ENCODE results near the gene JUND. TPM values are rescaled to one million over a fixed set of nuclear protein-coding genes. Genes with fewer than 3 reads are reported as not detected.

JUND gene
- total RNA-seq, 4 donors from 2014 or later: 629 to 753 (median 680) TPM

GRCh38 chr19:18310118-18310909 lies 28.9 kb upstream of the JUND start:
- peak in 2 of 3 donors; percentile 92 to 94 for DNase-seq
- Histone ChIP-seq H3K36me3 (peaks cover 0 to 35% (median 0%) of the 10 kb centered on the region in 3 donors), H3K4me3 (no peak overlapping the region), H3K4me1 (peaks cover 15 to 42% (median 16%) of the 10 kb centered on the region in 4 donors), H3K27ac (peak overlapping the region in 3 of 4 donors; percentile 78 to 91 (median 85)), H3K27me3 (no peaks in the 10 kb centered on the region), H3K9me3 (no peaks in the 10 kb centered on the region)
- TF ChIP-seq POLR2A (IDR thresholded peaks at IDR 0.05) (no peak), CTCF (IDR thresholded peaks at IDR 0.05) (peak in 1 of 6 experiments; percentile 2)

DNA sequence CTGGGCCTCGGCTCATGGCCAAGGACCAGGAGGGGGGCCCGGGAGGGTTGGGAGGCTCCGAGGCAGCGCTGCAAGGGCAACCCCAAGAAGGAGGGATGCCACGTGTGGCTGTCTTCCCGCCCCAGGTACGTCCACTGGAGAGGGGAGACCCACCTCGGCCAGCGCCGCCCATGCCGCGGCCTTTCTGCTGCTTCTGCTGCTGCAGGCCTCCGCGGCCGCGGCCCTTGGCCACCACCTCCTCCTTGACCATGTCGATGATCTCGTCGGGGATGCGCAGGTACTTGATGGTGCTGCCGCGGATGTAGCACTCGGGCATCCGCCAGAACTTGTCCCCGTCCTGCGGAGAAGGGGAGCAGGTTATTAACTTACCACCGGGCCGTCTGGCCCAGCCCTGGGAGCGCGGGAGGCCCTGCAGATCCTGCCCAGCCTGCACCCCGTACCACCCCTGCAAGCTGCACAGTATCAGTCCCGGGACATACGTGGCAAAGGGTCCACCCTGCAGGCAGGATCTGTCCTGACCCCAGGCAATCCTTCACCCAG lies 28.2 kb upstream of the JUND start:
- Histone ChIP-seq H3K4me1 (peaks cover 16 to 48% (median 20%) of the 10 kb centered on the region in 4 donors), H3K27ac (peak overlapping the region in 3 of 4 donors; percentile 64 to 91 (median 85)), H3K36me3 (peaks cover 0 to 35% (median 0%) of the 10 kb centered on the region in 3 donors), H3K27me3 (no peaks in the 10 kb centered on the region), H3K4me3 (no peak overlapping the region), H3K9me3 (no peaks in the 10 kb centered on the region)
- DNase-seq: no peak
- TF ChIP-seq POLR2A (IDR thresholded peaks at IDR 0.05) (no peak), CTCF (IDR thresholded peaks at IDR 0.05) (no peak)

- peaks cover 16 to 55% (median 25%) of the 10 kb centered on the region in 4 donors for H3K4me1 ChIP-seq
- no peak overlapping the region for H3K4me3 ChIP-seq
- TF ChIP-seq POLR2A (IDR thresholded peaks at IDR 0.05): no peak
- no peak for TF ChIP-seq CTCF (IDR thresholded peaks at IDR 0.05)
- DNase-seq: no peak
- H3K9me3 ChIP-seq: no peaks in the 10 kb centered on the region
- H3K27me3 ChIP-seq: no peaks in the 10 kb centered on the region
- peak overlapping the region in 2 of 4 donors; percentile 25 to 91 for H3K27ac ChIP-seq
- peaks cover 0 to 32% (median 0%) of the 10 kb centered on the region in 3 donors for H3K36me3 ChIP-seq
These were observed 27.5 kb upstream of the JUND start for GRCh38 chr19:18308948-18309325.

DNA sequence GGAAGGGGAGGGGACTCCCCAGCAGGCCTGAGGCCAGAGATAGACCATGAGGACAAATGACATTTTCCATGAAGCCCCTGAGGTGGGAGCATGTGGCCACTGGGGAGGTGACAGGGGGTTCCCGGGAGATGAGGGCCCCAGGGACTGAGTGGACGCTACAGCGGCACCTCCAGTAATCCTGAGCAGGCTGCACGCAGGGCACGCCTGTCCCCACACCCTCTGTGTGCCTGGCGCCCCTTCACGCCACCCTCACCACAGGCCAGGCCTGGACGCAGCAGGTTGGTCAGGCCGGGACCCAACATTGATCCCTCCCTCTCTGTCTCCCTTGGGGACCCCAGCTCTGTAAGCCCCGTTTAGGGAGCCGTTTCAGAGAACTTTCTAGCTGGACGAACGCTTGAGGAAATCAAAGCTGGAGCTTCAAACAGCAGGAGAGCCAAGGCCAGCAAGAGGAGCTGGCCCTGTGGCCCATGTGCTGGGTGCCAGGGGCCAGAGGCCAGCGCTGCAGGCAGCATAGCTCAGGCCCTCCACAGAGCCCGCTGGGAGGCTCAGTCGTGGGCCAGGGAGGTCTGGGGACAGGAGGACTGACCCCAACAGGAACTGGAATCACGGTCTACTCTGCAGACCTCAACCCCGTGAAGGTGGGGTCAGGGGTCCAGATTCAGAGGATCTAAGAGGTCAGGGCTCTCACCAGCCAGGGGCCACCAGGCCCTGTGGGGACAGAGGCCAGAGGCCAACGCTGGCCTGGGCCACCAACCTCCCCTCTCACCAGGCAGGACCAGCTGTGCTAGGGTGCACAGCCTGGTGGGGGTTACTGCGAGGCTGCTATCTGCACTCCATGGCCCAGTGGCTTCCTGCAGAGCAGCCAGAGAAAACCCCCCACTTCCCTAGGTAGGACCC lies 26.9 kb upstream of the JUND start:
- no peak for DNase-seq
- Histone ChIP-seq H3K9me3 (no peaks in the 10 kb centered on the region), H3K27ac (peak overlapping the region in 2 of 4 donors; percentile 91 to 94), H3K4me3 (no peak overlapping the region), H3K4me1 (peaks cover 16 to 61% (median 28%) of the 10 kb centered on the region in 4 donors), H3K27me3 (no peaks in the 10 kb centered on the region), H3K36me3 (peaks cover 0 to 31% (median 0%) of the 10 kb centered on the region in 3 donors)
- no peak for TF ChIP-seq CTCF (IDR thresholded peaks at IDR 0.05)

GRCh38 chr19:18307271-18307681 lies 25.9 kb upstream of the JUND start:
- H3K36me3 ChIP-seq: peaks cover 0 to 21% (median 0%) of the 10 kb centered on the region in 3 donors
- TF ChIP-seq CTCF (IDR thresholded peaks at IDR 0.05) (peak in 1 of 6 experiments; percentile 8), POLR2A (IDR thresholded peaks at IDR 0.05) (no peak)
- peak overlapping the region; percentile 91 to 98 (median 93) for H3K27ac ChIP-seq

More at GRCh38 chr19:18307271-18307681, 25.9 kb upstream of the JUND start:
- Histone ChIP-seq H3K4me3 (no peak overlapping the region), H3K27me3 (no peaks in the 10 kb centered on the region), H3K4me1 (peaks cover 12 to 67% (median 36%) of the 10 kb centered on the region in 4 donors), H3K9me3 (no peaks in the 10 kb centered on the region)
- DNase-seq: peak in 1 of 3 donors; percentile 54

Measured in Peyer's patch (tissue), 4 donors.